Hematopoietic multipotent progenitor cell treated with erythropoietin and hydrocortisone succinate and interleukin-3 and kit ligand, for 17 days (in vitro differentiated cells): ENCODE data around the gene MAML2.

Source experiments
- DNase-seq: peaks from one replicate; pipeline ENCODE4 v3.0.0-alpha.2; 2015; ENCODE audit warnings: low spot score

Gene MAML2

GRCh38 chr11:96318399-96318798 is 24.6 kb downstream of the MAML2 start:
- DNase-seq: no peak

GRCh38 chr11:96317985-96318384 is 25.0 kb downstream of the MAML2 start:
- DNase-seq: no peak

DNA sequence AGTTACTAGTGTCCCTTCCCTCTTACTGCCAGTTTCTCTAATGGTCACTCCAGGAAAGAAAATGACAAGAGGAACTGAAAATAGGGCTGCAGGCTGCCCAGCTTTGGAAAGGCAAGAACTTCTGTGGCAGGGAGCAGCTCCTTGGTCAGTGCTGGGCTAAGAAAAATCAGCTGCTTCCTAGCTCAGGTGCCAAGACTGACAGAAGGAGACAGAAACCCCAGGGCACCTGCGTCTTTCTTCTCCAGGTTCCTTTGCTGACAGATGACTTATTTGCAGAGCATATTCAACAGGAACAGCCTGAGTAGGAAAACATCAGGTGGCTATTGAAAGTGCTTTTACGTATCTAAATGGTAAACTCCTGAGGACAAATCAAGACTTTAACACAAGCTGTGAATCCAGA is 25.4 kb downstream of the MAML2 start:
- DNase-seq: no peak

GRCh38 chr11:96316869-96317268 is 26.1 kb downstream of the MAML2 start:
- no peak for DNase-seq

- no peak for DNase-seq
Observed at GRCh38 chr11:96315476-96315875, 27.5 kb downstream of the MAML2 start.

DNA sequence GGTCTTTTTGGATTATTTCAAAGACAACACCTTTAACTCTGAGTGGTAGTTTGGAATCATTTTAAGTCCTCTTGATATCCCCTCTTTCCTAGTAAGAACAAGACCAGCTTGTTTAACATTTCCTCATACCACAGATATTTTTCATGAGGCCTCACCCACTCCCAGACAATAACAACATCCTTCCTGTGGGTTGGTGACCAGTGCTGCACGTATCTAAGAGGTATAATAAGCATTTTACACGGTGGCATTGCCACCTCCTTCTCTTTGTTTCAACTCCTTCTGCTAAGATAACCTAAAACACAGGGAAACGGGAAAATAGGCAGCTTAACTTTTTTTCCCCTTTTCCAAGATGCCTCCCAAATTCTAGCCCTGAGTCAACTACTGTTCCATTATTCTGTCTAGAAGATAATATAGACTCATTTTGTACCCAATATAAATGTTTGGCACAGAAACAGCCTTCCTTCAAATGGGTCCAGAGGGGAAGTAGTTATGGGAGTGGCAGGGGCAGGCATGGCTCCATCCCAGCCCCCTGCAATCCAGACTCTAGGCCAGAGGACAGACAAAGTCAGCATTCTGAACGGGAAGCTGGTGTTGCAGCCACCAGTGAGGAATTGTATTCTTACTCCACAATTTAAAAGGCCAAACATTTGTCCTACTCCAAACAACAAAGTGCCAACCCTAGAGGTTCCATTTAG is 28.5 kb downstream of the MAML2 start:
- no peak for DNase-seq

DNA sequence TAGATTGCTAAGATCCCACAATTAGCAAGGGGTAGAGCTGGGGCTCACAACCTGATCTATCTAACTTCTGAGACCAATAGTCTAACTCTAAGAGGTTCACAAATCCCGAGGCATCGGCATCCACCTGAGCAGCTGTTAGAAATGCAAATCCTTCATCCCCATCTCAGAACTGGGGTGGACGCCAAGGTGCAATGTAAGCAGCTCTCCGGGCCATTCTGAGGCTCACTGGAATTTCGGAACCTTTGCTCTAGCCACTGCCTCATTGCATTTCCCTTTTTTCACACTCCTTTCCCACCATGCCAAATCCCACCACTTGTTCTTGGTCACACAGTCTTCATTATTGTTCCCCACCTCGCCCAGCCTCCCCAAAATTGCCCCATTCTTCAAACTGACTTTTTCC is 29.8 kb downstream of the MAML2 start:
- no peak for DNase-seq

- DNase-seq: no peak
Observed at GRCh38 chr11:96311120-96311568, 31.9 kb downstream of the MAML2 start.

DNA sequence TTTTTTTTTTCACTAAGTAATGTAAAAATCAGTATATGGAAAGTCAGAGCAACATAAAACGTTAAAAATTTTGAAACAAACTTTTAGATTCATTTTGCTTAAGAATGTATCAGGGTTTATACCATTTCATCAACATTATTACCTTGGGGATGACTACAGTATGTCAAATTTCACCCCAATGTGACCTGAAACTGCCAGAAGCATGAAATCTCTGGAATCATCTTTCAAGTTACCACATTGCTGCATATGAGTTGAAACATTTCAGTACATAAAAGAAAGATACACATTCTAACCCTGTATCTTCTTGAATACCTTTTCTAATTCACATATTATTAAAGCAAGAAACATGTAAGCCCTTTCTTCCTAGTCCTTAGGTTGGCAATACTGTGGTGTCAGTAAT is 32.8 kb downstream of the MAML2 start:
- DNase-seq: no peak

DNA sequence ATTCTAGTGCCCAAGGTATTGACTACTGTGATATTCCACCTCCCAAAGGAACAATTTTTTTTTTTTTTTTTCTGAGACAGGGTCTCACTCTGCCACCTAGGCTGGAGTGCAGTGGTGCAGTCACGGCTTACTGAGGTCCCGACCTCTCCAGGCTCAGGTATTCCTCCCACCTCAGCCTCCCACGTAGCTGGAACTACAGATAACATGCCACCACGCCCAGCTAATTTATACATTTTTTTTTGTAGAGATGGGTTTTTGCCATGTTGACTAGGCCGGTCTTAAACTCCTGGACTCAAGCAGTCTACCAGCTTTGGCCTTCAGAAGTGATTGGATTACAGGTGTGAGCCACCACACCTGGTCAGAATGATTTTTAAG is 33.4 kb downstream of the MAML2 start:
- DNase-seq: no peak

GRCh38 chr11:96309016-96309642 is 33.9 kb downstream of the MAML2 start:
- DNase-seq: no peak

DNA sequence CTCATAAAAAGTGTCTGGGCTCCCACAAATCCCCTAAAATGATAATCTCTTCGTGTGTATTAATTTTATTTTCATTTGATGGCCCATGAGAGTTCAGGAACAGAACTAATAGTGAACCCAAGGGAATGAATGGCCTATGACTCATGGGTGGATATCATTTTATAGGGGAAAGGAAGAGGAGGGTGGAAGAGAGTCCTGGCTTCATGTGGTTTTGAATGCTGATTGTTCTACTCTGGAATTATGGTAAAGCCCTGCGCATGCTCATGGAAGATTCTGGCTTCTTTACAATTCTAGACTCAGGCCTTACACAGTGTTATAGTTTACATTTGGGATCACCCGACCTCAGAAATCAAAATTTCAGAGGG is 35.2 kb downstream of the MAML2 start:
- no peak for DNase-seq

GRCh38 chr11:96306933-96307775 is 35.8 kb downstream of the MAML2 start:
- no peak for DNase-seq

DNA sequence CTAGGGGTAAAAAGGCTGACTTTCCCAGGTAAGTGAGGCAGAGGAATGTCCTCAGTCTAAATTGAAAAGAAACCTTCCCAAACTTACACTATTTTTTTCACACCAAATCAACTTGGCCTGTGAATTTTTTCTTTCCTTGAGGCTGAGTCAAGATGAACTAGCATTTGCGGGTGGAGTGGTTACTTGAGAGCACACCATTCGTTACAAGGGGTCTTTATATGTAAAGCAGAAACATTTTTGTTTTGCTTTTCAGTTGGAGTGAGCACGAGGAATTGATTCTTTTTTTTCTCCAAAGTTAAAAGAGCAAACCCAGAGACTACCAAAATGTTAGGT is 36.4 kb downstream of the MAML2 start:
- DNase-seq: no peak

- DNase-seq: no peak
Observed at GRCh38 chr11:96306071-96306470, 36.9 kb downstream of the MAML2 start.

DNA sequence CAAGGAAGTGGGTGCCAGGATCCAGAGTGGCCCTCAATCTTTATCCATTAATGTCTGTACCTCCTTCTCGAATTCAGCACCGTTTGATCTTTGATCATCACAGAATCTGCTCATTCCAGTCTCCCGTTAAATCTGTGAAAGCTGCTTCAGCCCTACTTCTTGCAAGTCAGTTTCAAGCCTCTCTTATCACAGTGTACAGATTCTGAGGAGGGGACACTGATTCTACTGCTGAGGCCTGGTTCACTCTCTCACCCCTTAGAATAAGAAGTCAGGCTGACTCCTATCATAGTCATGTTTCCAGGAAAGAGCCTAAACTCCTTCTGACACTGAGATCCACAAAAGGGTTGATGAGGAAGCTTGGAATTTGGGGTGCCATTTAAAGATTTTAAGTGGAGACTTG is 39.0 kb downstream of the MAML2 start:
- DNase-seq: no peak

DNA sequence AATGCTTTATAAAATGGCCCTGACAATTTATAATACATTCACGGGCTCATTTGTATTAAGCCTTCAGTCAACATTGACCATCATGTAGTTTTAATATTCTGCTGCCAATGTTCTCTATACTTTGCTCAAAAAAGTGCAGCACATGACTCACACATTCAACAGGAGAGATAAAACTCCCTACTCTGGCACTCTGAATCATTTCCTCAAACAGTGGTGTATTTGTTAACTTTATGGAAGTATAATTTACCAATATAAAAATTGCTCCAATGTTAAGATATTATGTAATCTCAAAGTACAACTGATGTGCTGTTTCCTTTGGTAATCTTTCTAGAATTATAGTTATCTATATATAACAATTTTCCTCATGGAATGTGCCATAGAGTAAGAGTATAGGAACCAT is 39.9 kb downstream of the MAML2 start:
- DNase-seq: no peak

- no peak for DNase-seq
Observed at GRCh38 chr11:96301818-96302217, 41.2 kb downstream of the MAML2 start.

DNA sequence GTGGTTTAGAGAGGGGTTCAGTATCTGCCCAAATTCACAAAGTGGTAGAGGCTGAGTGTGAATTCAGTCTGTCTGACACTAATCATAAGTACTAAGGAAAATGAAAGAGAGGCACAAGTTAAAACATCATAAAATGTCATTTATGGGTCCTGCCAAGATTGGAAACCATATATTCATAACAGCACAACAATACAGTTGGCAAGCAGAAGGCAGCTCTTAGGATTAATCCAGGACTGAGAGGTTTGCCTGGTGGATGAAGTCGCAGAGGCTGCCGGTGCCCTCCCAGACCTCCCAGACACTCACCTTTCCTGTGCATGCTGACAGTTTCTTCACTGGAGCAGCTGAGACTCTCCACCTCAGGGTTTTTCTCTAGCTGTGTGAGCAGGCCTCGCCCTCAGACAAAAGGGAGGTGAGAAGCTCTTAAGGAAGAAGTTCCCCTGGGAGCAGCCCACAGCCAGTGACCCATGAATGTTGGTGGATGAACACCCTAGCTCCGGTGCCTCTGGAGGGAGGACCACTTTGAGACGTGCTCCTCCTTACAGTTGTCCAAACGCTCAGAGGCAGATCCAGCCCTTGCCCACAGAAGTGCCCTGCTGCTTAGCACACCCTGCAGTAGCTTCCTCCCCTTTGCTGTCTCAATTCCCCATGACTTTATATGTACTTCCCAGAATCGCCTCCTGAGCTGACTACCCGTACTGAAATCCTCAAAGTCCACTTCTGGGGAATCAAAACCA is 43.7 kb downstream of the MAML2 start:
- DNase-seq: no peak

- DNase-seq: no peak
Observed at GRCh38 chr11:96295369-96295768, 47.6 kb downstream of the MAML2 start.

GRCh38 chr11:96294289-96294688 is 48.7 kb downstream of the MAML2 start:
- DNase-seq: no peak

- DNase-seq: no peak
Observed at GRCh38 chr11:96293598-96294021, 49.4 kb downstream of the MAML2 start.

GRCh38 chr11:96293109-96293508 is 49.9 kb downstream of the MAML2 start:
- DNase-seq: no peak
